H1 (cell line): ENCODE measurements around the gene SAMMSON. TPM values are rescaled to one million over a fixed set of nuclear protein-coding genes. Genes with fewer than 3 reads are reported as not detected.

Source experiments
- ATF3 ChIP-seq: IDR thresholded peaks from 2 replicates; pipeline ENCODE4 v1.6.1; 2011; ENCODE audit warnings: low read depth, mild to moderate bottlenecking, low read length; ENCODE audit not compliant: insufficient read depth
- HDAC2 ChIP-seq, 2 experiments: fragments of 300-600 bp in 1 of 2; sonication (generic) in 1 of 2; IDR thresholded peaks; 2 replicates each; pipeline ENCODE4 v1.6.1; 2011 to 2012; ENCODE audit warnings: low read depth in 2 of 2, low read length in 2 of 2, mild to moderate bottlenecking in 2 of 2, moderate library complexity in 2 of 2, borderline replicate concordance in 1 of 2, inconsistent platforms in 1 of 2
- JUND ChIP-seq: IDR thresholded peaks from 2 replicates; pipeline ENCODE4 v1.6.1; 2011; ENCODE audit warnings: mild to moderate bottlenecking, improper control_type of control experiment, low read length
- PHF8 ChIP-seq: fragments of 200-600 bp; sonication (generic); conservative IDR thresholded peaks from 2 replicates; pipeline ENCODE4 v1.7.1; 2012; ENCODE audit warnings: low read depth, mild to moderate bottlenecking, inconsistent platforms, low read length, moderate library complexity
- SIN3A ChIP-seq, 2 experiments: IDR thresholded peaks in 1 of 2; conservative IDR thresholded peaks in 1 of 2; 2 replicates each; pipeline ENCODE4 v1.6.1; 2011 to 2012; ENCODE audit warnings: low read length in 2 of 2, improper control_type of control experiment in 1 of 2, low read depth in 1 of 2, mild to moderate bottlenecking in 1 of 2
- SP2 ChIP-seq: IDR thresholded peaks from 2 replicates; pipeline ENCODE4 v1.6.1; 2012; ENCODE audit warnings: mild to moderate bottlenecking, low read length, inconsistent platforms
- TCF12 ChIP-seq: IDR thresholded peaks from 2 replicates; pipeline ENCODE4 v1.6.1; 2011; ENCODE audit warnings: low read depth, mild to moderate bottlenecking, low read length
- polyA plus RNA-seq, 7 experiments: library from polyadenylated mRNA; depleted of rRNA in 3 of 7; stranded (reverse) in 5 of 7; unstranded in 2 of 7; fragments of >200 nt in 5 of 7; fragments of 200-250 nt in 2 of 7; gene quantifications; 1 replicate in 5 of 7; 2 replicates in 1 of 7; 4 replicates in 1 of 7; pipeline versions ENCODE4 v1.2.1 to v1.2.3, GENCODE V29; 2011 to 2013; ENCODE audit warnings: missing spikeins in 2 of 7, mixed read lengths in 2 of 7
- total RNA-seq: library from RNA; stranded (reverse); fragmentation: NEBNext Ultra II Directional; extraction: Animal tissue kit (Norgen Biotek cat#: 25700); gene quantifications from 2 replicates; pipeline ENCODE4 v1.2.1, GENCODE V29; 2021

Gene SAMMSON
- total and polyA plus RNA-seq, 2 of the 8 experiments (the other 6 are each of a cell fraction or from before 2014, with no cell fraction given): not detected

- TF ChIP-seq ATF3 (no peak), SIN3A (conservative IDR thresholded peaks at IDR 0.05 in 1 of 2, IDR thresholded peaks at IDR 0.05 in 1 of 2; ENCODE audit: low read depth in 1 of 2, low read length in 2 of 2) (no peak), SP2 (no peak), TCF12 (no peak), HDAC2 (IDR thresholded peaks at IDR 0.05; ENCODE audit: borderline replicate concordance in 1 of 2, low read depth in 2 of 2, low read length in 2 of 2) (no peak), JUND (no peak), PHF8 (no peak)
Measured at GRCh38 chr3:69983546-69984265, 15.8 kb upstream of the SAMMSON start (continued).
